Measurements from ENCODE around the gene THOC1.

THOC1 gene

GRCh38 chr18:189254-189653 lies 78.6 kb downstream of the THOC1 start:
- no peak for TF ChIP-seq CTCF (IDR thresholded peaks at IDR 0.05; ENCODE audit: low read depth, low read length, missing control alignments)
- DNase-seq (ENCODE audit: low read depth): no peak
- H3K4me3 ChIP-seq (ENCODE audit: low read depth, low read length): no peak overlapping the region

DNA sequence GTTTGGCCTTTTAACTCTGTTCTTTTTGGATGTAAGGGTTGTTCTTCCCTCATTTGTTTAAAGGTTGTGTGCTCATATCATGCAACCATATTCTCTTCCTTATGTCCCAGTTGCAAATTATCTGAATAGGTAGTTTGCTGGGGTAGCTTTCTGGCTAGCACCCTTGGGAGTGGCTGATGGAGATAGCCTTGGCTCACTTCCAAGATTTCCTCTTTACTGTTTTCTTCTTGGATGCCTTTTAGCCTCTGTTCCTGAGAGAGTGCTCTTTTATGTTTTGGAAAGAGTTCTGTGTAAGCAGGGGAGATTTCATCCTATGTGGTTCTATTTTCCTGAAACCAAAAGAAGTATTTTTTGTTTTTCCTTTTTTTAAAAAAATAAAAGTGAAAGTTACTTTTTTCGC lies 84.1 kb downstream of the THOC1 start:
- no peak for DNase-seq (ENCODE audit: low read depth)

GRCh38 chr18:181711-182110 lies 86.1 kb downstream of the THOC1 start:
- H3K4me3 ChIP-seq (ENCODE audit: low read depth, low read length): no peak overlapping the region
- no peak for DNase-seq (ENCODE audit: low read depth)
- TF ChIP-seq CTCF (IDR thresholded peaks at IDR 0.05; ENCODE audit: low read depth, low read length, missing control alignments): no peak

More for the DNA sequence above, 84.1 kb downstream of the THOC1 start:
- H3K4me3 ChIP-seq (ENCODE audit: low read depth, low read length): no peak overlapping the region
- TF ChIP-seq CTCF (IDR thresholded peaks at IDR 0.05; ENCODE audit: low read depth, low read length, missing control alignments): no peak

GRCh38 chr18:179499-179898 lies 88.3 kb downstream of the THOC1 start:
- H3K4me3 ChIP-seq (ENCODE audit: low read depth, low read length): no peak overlapping the region
- no peak for DNase-seq (ENCODE audit: low read depth)
- no peak for TF ChIP-seq CTCF (IDR thresholded peaks at IDR 0.05; ENCODE audit: low read depth, low read length, missing control alignments)

DNA sequence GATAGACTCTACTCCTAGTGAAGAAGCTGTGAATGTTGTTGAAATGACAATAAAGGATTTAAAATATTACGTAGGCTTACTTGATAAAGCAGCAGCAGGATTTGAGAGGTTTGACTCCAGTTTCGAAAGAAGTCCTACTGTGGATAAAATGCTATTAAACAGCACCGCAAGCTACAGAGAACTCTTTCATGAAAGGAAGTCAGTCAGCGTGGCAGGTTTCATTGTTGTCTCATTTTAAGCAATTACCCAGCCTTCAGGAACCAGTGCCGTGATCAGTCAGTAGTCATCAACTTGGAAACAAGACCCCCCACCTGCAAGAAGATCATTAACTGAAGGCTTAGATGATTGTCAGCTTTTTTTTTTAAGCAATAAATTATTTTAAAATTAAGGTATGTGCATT lies 95.5 kb downstream of the THOC1 start:
- DNase-seq (ENCODE audit: low read depth): no peak
- TF ChIP-seq CTCF (IDR thresholded peaks at IDR 0.05; ENCODE audit: low read depth, low read length, missing control alignments): no peak

More for the DNA sequence above, 95.5 kb downstream of the THOC1 start:
- no peak overlapping the region for H3K4me3 ChIP-seq (ENCODE audit: low read depth, low read length)

Measured in GM12864 (cell line).